H1 (cell line): ENCODE data around the gene TRAIP. TPM values are rescaled to one million over a fixed set of nuclear protein-coding genes. Genes with fewer than 3 reads are reported as not detected.
A peak's percentile ranks its signal among the peaks of the same experiment; 100 is the strongest.

ENCODE experiments used
- CTCF ChIA-PET: fragments of 300-600 bp; sonication (Branson Sonifier 250); formaldehyde crosslinking; loops from one replicate; lab custom pipeline; 2021; ENCODE audit not compliant: partially characterized antibody; lab: Charles Lee
- POLR2A ChIA-PET: fragments of 300-600 bp; sonication (Branson Sonifier 250); formaldehyde crosslinking; loops from one replicate; lab custom pipeline; 2021; ENCODE audit warnings: inconsistent platforms; ENCODE audit not compliant: partially characterized antibody; lab: Charles Lee
- DNase-seq, 2 experiments: peaks; one replicate each; pipeline versions ENCODE4 v3.0.0 to v3.0.0-alpha.2; 2010 to 2022; ENCODE audit warnings: low spot score in 2 of 2, low read depth in 1 of 2, mixed read lengths in 1 of 2
- FAIRE-seq: peaks from 2 replicates; lab custom pipeline; 2011; peaks lifted over from hg19 to GRCh38; lab: Jason Lieb, UNC
- H2AFZ ChIP-seq: 2 replicates; pipeline ENCODE4 v1.8.1; 2012; ENCODE audit warnings: low read length, inconsistent platforms
- H2AK5ac ChIP-seq: 2 replicates; pipeline ENCODE4 v1.6.1; 2013; ENCODE audit warnings: low read depth, low read length
- H2BK120ac ChIP-seq: replicated peaks from 2 replicates; pipeline ENCODE3; 2013; ENCODE audit warnings: low read depth, low read length, inconsistent platforms
- H2BK12ac ChIP-seq: 2 replicates; pipeline ENCODE4 v1.6.1; 2013; ENCODE audit warnings: low read depth, low read length
- H2BK15ac ChIP-seq: 2 replicates; pipeline ENCODE4 v1.6.1; 2013; ENCODE audit warnings: low read length
- H2BK20ac ChIP-seq: 2 replicates; pipeline ENCODE4 v1.6.1; 2013; ENCODE audit warnings: low read length
- H2BK5ac ChIP-seq: 2 replicates; pipeline ENCODE4 v1.6.1; 2013; ENCODE audit warnings: low read depth, low read length
- H3K14ac ChIP-seq: 2 replicates; pipeline ENCODE4 v1.6.1; 2013; ENCODE audit warnings: inconsistent platforms; ENCODE audit not compliant: insufficient read length
- H3K18ac ChIP-seq: 2 replicates; pipeline ENCODE4 v1.6.1; 2013; ENCODE audit warnings: low read length; ENCODE audit errors: extremely low read depth
- H3K23ac ChIP-seq: 2 replicates; pipeline ENCODE4 v1.6.1; 2013; ENCODE audit warnings: inconsistent platforms; ENCODE audit not compliant: insufficient read length
- H3K23me2 ChIP-seq: 2 replicates; pipeline ENCODE4 v1.6.1; 2013; ENCODE audit warnings: low read depth, low read length
- H3K27ac ChIP-seq: 2 replicates; pipeline ENCODE4 v1.6.1; 2011; ENCODE audit warnings: low read depth, low read length, inconsistent platforms
- H3K27me3 ChIP-seq, 4 experiments: replicated peaks in 1 of 4; 1 replicate in 1 of 4; 2 replicates in 3 of 4; pipeline versions ENCODE4 v1.6.1 to v1.8.1; 2011 to 2013; ENCODE audit warnings: low read length in 3 of 4, mild to moderate bottlenecking in 3 of 4, inconsistent platforms in 2 of 4, mixed read lengths in 2 of 4, moderate library complexity in 1 of 4; ENCODE audit not compliant: control insufficient read depth in 3 of 4, insufficient read depth in 3 of 4; ENCODE audit errors: extremely low read depth in 1 of 4
- H3K36me3 ChIP-seq, 4 experiments: 2 replicates each; pipeline versions ENCODE4 v1.6.1 to v1.8.1; 2011 to 2013; ENCODE audit warnings: mild to moderate bottlenecking in 4 of 4, low read length in 3 of 4, moderate library complexity in 2 of 4, control low read depth in 1 of 4, inconsistent platforms in 1 of 4; ENCODE audit not compliant: insufficient read depth in 4 of 4, control insufficient read depth in 2 of 4
- H3K4ac ChIP-seq: replicated peaks from 2 replicates; pipeline ENCODE3; 2013; ENCODE audit warnings: low read length, low read depth, mixed read lengths, inconsistent platforms; ENCODE audit not compliant: insufficient read length
- H3K4me1 ChIP-seq, 4 experiments: replicated peaks in 1 of 4; 1 replicate in 1 of 4; 2 replicates in 3 of 4; pipeline versions ENCODE4 v1.6.1 to v1.8.1; 2011 to 2013; ENCODE audit warnings: low read length in 3 of 4, inconsistent platforms in 2 of 4, mixed read lengths in 1 of 4; ENCODE audit not compliant: insufficient read depth in 4 of 4, control insufficient read depth in 3 of 4
- H3K4me2 ChIP-seq, 2 experiments: 2 replicates each; pipeline versions ENCODE4 v1.6.1 to v1.8.1; 2011 to 2013; ENCODE audit warnings: low read depth in 2 of 2, low read length in 2 of 2, control low read depth in 1 of 2, inconsistent platforms in 1 of 2, mild to moderate bottlenecking in 1 of 2; ENCODE audit not compliant: insufficient read depth in 1 of 2
- H3K4me3 ChIP-seq, 4 experiments: fragments of 200-600, 300-600 bp in 1 of 4; sonication (generic), shearing (Covaris generic), sonication (Bioruptor Twin) in 1 of 4; 2 replicates each; pipeline versions ENCODE4 v1.5.1 to v1.8.1; 2011 to 2016; ENCODE audit warnings: low read length in 4 of 4, low read depth in 3 of 4, control low read depth in 2 of 4, inconsistent platforms in 2 of 4, mild to moderate bottlenecking in 2 of 4, mixed read lengths in 1 of 4, moderate library complexity in 1 of 4; ENCODE audit not compliant: insufficient read depth in 2 of 4; ENCODE audit errors: extremely low read depth in 1 of 4
- H3K56ac ChIP-seq: replicated peaks from 2 replicates; pipeline ENCODE3; 2013; ENCODE audit warnings: low read depth, mild to moderate bottlenecking, mixed read lengths, low read length, inconsistent platforms; ENCODE audit not compliant: insufficient read length
- H3K79me1 ChIP-seq: 2 replicates; pipeline ENCODE4 v1.6.1; 2013; ENCODE audit warnings: low read depth, low read length, control low read depth
- H3K79me2 ChIP-seq, 2 experiments: 2 replicates each; pipeline versions ENCODE4 v1.6.1 to v1.8.1; 2012 to 2013; ENCODE audit warnings: low read length in 2 of 2, mild to moderate bottlenecking in 2 of 2, inconsistent platforms in 1 of 2; ENCODE audit not compliant: insufficient read depth in 2 of 2, control insufficient read depth in 1 of 2
- H3K9ac ChIP-seq, 4 experiments: replicated peaks in 1 of 4; 1 replicate in 1 of 4; 2 replicates in 3 of 4; pipeline versions ENCODE4 v1.6.1 to v1.8.1; 2011 to 2013; ENCODE audit warnings: low read depth in 3 of 4, low read length in 3 of 4, control low read depth in 2 of 4, mild to moderate bottlenecking in 2 of 4, moderate library complexity in 2 of 4, inconsistent platforms in 1 of 4; ENCODE audit errors: extremely low read depth in 1 of 4
- H3K9me3 ChIP-seq, 2 experiments: 2 replicates each; pipeline versions ENCODE4 v1.6.1 to v1.8.1; 2012 to 2013; ENCODE audit warnings: mild to moderate bottlenecking in 2 of 2, moderate library complexity in 2 of 2, control low read depth in 1 of 2, inconsistent platforms in 1 of 2, low read depth in 1 of 2, low read length in 1 of 2, mixed read lengths in 1 of 2; ENCODE audit not compliant: insufficient read depth in 2 of 2
- H4K20me1 ChIP-seq, 2 experiments: replicated peaks in 1 of 2; 2 replicates each; pipeline versions ENCODE3 to v1.8.1; 2011 to 2013; ENCODE audit warnings: inconsistent platforms in 2 of 2, low read length in 2 of 2, mild to moderate bottlenecking in 1 of 2; ENCODE audit not compliant: insufficient read depth in 2 of 2, control insufficient read depth in 1 of 2
- H4K5ac ChIP-seq: 2 replicates; pipeline ENCODE4 v1.6.1; 2013; ENCODE audit warnings: low read length, low read depth, mixed read lengths, inconsistent platforms; ENCODE audit not compliant: insufficient read length
- H4K8ac ChIP-seq: 2 replicates; pipeline ENCODE4 v1.8.0; 2013; ENCODE audit warnings: mild to moderate bottlenecking, moderate library complexity, low read length, inconsistent platforms; ENCODE audit not compliant: insufficient read depth; ENCODE audit errors: extremely low read depth
- H4K91ac ChIP-seq: replicated peaks from 2 replicates; pipeline ENCODE3; 2013; ENCODE audit warnings: low read length, mixed read lengths, inconsistent platforms; ENCODE audit not compliant: insufficient read length
- CBX8 ChIP-seq: fragments of 300-800, 300-1000 bp; sonication (generic); IDR thresholded peaks from 2 replicates; pipeline ENCODE4 v1.7.1; 2016; ENCODE audit warnings: low read depth, low read length, borderline replicate concordance
- CREB1 ChIP-seq: IDR thresholded peaks from 2 replicates; pipeline ENCODE4 v1.6.1; 2012; ENCODE audit warnings: inconsistent platforms
- KDM1A ChIP-seq: fragments of 200-600, 300-600 bp; sonication (generic); IDR thresholded peaks from 2 replicates; pipeline ENCODE4 v1.7.1; 2016; ENCODE audit warnings: mild to moderate bottlenecking, low read length, borderline replicate concordance
- KDM5A ChIP-seq: fragments of 200-600 bp; IDR thresholded peaks from 2 replicates; pipeline ENCODE4 v1.7.1; 2012; ENCODE audit warnings: mild to moderate bottlenecking, low read length, inconsistent platforms, mixed read lengths
- POLR2A ChIP-seq, 2 experiments: IDR thresholded peaks; 1 replicate in 1 of 2; 2 replicates in 1 of 2; pipeline ENCODE4 v1.6.1; 2011; ENCODE audit warnings: low read depth in 2 of 2, low read length in 2 of 2, mild to moderate bottlenecking in 2 of 2; ENCODE audit errors: control extremely low read depth in 1 of 2
- POLR2AphosphoS5 ChIP-seq: IDR thresholded peaks from 2 replicates; pipeline ENCODE4 v1.6.1; 2011; ENCODE audit warnings: low read depth, low read length
- SIX5 ChIP-seq: IDR thresholded peaks from 2 replicates; pipeline ENCODE4 v1.6.1; 2011; ENCODE audit warnings: mild to moderate bottlenecking, low read depth, low read length
- SP1 ChIP-seq: IDR thresholded peaks from 2 replicates; pipeline ENCODE4 v1.6.1; 2011; ENCODE audit warnings: low read depth, low read length
- SP2 ChIP-seq: IDR thresholded peaks from 2 replicates; pipeline ENCODE4 v1.6.1; 2012; ENCODE audit warnings: mild to moderate bottlenecking, low read length, inconsistent platforms
- WGBS, 2 experiments: shearing (Covaris generic) in 1 of 2; methylation state at CpG; one replicate each; pipeline versions ENCODE4 v1.1.6 to v1.1.7; 2013 to 2015; ENCODE audit warnings: low lambda C conversion rate in 2 of 2, mixed read lengths in 2 of 2, inconsistent platforms in 1 of 2, low coverage in 1 of 2, missing lambda C conversion rate in 1 of 2; ENCODE audit not compliant: insufficient replicate concordance in 2 of 2, insufficient coverage in 1 of 2, insufficient read length in 1 of 2; ENCODE audit errors: extremely low coverage in 1 of 2, missing lambda C conversion rate in 1 of 2; 5-methylcytosine and 5-hydroxymethylcytosine counted together
- polyA plus RNA-seq, 7 experiments: library from polyadenylated mRNA; depleted of rRNA in 3 of 7; stranded (reverse) in 5 of 7; unstranded in 2 of 7; fragments of >200 nt in 5 of 7; fragments of 200-250 nt in 2 of 7; gene quantifications; 1 replicate in 5 of 7; 2 replicates in 1 of 7; 4 replicates in 1 of 7; pipeline versions ENCODE4 v1.2.1 to v1.2.3, GENCODE V29; 2011 to 2013; ENCODE audit warnings: missing spikeins in 2 of 7, mixed read lengths in 2 of 7
- total RNA-seq: library from RNA; stranded (reverse); fragmentation: NEBNext Ultra II Directional; extraction: Animal tissue kit (Norgen Biotek cat#: 25700); gene quantifications from 2 replicates; pipeline ENCODE4 v1.2.1, GENCODE V29; 2021
- TF ChIP-seq, protein P1 (sequence below): IDR thresholded peaks from 2 replicates; pipeline ENCODE4 v1.6.1; 2011; ENCODE audit warnings: low read depth, mild to moderate bottlenecking, low read length; ENCODE audit not compliant: insufficient read depth

The TRAIP gene
- total and polyA plus RNA-seq, 2 of the 8 experiments (the other 6 are each of a cell fraction or from before 2014, with no cell fraction given): 27.7 to 28.1 TPM

DNA sequence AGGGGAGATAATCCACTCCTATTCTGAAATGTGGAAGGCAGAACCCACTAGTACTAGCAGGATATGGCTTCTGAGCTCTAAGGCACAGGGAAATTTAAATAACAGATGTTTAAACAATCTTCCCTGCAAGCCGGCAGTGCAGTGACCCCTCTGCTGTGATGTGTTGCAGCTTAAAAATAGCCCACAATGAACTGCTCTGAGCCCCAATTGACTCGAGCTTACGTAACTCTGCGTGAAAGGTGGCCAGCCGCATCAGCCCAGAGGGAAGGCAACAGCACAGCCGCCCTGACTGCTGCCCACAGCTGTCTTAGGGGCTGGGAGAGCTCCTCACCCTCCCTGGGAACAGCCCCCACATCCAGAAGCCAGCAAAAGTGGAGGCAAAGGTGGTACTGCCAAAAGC, 25.8 kb upstream of the TRAIP start:
- peak overlapping the region; percentile 40; the same call in 1 of the 2 replicates for H2BK15ac ChIP-seq
- no peak overlapping the region for H2AK5ac ChIP-seq
- no peak overlapping the region for H4K5ac ChIP-seq
- no peak overlapping the region for H3K4me3 ChIP-seq
- H4K8ac ChIP-seq: no peak overlapping the region
- H2BK5ac ChIP-seq: peak overlapping the region; percentile 62; the same call in 1 of the 2 replicates
- H2BK12ac ChIP-seq: peak overlapping the region; percentile 84; the same call in 1 of the 2 replicates
- peaks cover 10 to 22% (median 17%) of the 10 kb centered on the region in 4 experiments for H3K4me1 ChIP-seq
- H3K9ac ChIP-seq: no peak overlapping the region
- no peak overlapping the region for H4K91ac ChIP-seq
- H3K56ac ChIP-seq: no peak overlapping the region
- H2BK120ac ChIP-seq: no peak overlapping the region
- no peaks in the 10 kb centered on the region for H3K27me3 ChIP-seq
- POLR2A ChIA-PET: interaction anchor here (1.0 to 16.1 kb wide), 7 partner anchors 8 to 77 kb away, joined by 3 to 149 read pairs (median 5); partner anchors contain the start of genes CAMKV and RBM6
- H3K27ac ChIP-seq: no peak overlapping the region
- no peak overlapping the region for H3K14ac ChIP-seq
- H3K4ac ChIP-seq: no peak overlapping the region
- H2AFZ ChIP-seq: no peak overlapping the region
- DNase-seq (no peak), FAIRE-seq (no peak)
- no peak overlapping the region for H3K23ac ChIP-seq
- WGBS, 2 experiments: 73% methylated on average over 6 of the region's 6 CpGs; no CpG with 5 or more reads in 1 of the 2 experiments
- no peaks in the 10 kb centered on the region for H3K9me3 ChIP-seq
- H2BK20ac ChIP-seq: 0 out of 2 replicates have a peak overlapping the region, but pooled peaks have one; percentile 83
- TF ChIP-seq SIX5 (no peak), POLR2AphosphoS5 (no peak), CBX8 (no peak), SP1 (no peak), SP2 (no peak), KDM1A (no peak), KDM5A (no peak), CREB1 (no peak), POLR2A (IDR thresholded peaks at IDR 0.05; ENCODE audit: control extremely low read depth in 1 of 2, low read depth in 2 of 2, low read length in 2 of 2) (no peak)
- TF ChIP-seq, protein P1, sequence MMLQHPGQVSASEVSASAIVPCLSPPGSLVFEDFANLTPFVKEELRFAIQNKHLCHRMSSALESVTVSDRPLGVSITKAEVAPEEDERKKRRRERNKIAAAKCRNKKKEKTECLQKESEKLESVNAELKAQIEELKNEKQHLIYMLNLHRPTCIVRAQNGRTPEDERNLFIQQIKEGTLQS: no peak
- H4K20me1 ChIP-seq: no peaks in the 10 kb centered on the region
- no peak overlapping the region for H3K18ac ChIP-seq
- H3K36me3 ChIP-seq: no peaks in the 10 kb centered on the region
- CTCF ChIA-PET: interaction anchor here (0.6 to 10.1 kb wide), 14 partner anchors 12 to 181 kb away, joined by 3 to 89 read pairs (median 4); partner anchors contain the start of genes CAMKV and INKA1
- no peaks in the 10 kb centered on the region for H3K79me2 ChIP-seq
- no peak overlapping the region for H3K4me2 ChIP-seq
- H3K23me2 ChIP-seq: no peaks in the 10 kb centered on the region
- no peaks in the 10 kb centered on the region for H3K79me1 ChIP-seq
